GM12874 (cell line): ENCODE data around the gene STAG1.

Experiments
- TF ChIP-seq, protein P1 (sequence below): IDR thresholded peaks from 2 replicates; pipeline ENCODE4 v1.5.1; 2011; ENCODE audit warnings: low read depth, mild to moderate bottlenecking, control low read depth, low read length, moderate library complexity; ENCODE audit not compliant: insufficient read depth

Gene STAG1

DNA sequence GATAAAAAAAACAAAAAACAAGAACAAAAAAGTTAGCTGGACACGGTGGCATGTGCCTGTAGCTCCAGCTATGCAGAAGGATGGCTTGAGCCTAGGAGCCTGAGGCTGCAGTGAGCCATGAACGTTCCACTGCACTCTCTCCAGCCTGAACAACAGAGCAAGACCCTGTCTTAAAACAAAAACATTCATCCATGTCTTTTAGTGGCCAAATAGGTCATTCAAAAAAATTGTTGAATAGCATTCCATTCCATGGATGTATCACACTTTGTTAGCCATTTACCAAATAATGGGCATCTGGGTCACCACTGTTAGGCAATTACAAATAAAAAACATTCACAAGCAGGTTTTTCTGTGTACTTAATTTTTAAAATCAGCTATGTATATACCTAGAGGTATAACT, 139.7 kb downstream of the STAG1 start:
- TF ChIP-seq, protein P1, sequence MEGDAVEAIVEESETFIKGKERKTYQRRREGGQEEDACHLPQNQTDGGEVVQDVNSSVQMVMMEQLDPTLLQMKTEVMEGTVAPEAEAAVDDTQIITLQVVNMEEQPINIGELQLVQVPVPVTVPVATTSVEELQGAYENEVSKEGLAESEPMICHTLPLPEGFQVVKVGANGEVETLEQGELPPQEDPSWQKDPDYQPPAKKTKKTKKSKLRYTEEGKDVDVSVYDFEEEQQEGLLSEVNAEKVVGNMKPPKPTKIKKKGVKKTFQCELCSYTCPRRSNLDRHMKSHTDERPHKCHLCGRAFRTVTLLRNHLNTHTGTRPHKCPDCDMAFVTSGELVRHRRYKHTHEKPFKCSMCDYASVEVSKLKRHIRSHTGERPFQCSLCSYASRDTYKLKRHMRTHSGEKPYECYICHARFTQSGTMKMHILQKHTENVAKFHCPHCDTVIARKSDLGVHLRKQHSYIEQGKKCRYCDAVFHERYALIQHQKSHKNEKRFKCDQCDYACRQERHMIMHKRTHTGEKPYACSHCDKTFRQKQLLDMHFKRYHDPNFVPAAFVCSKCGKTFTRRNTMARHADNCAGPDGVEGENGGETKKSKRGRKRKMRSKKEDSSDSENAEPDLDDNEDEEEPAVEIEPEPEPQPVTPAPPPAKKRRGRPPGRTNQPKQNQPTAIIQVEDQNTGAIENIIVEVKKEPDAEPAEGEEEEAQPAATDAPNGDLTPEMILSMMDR: no peak

DNA sequence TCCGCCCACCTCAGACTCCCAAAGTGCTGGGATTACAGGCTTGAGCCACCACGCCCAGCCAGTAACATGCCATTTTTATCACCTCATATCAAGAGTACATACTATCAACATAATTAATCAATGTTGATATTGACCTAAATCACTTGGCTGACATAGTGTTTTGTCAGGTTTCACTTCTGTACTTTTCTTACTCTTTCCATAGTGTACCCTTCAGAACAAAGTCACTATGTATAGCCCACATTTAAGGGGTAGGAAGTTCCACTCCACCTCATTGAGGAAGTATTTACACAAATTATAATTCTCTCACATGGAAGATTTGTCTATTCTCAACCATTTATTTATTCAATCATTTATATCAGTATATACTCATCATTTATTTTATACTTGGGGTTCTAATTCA, 145.2 kb downstream of the STAG1 start:
- TF ChIP-seq, protein P1: no peak

- TF ChIP-seq, protein P1: no peak
Measured at GRCh38 chr3:136604961-136605360, 147.2 kb downstream of the STAG1 start.

DNA sequence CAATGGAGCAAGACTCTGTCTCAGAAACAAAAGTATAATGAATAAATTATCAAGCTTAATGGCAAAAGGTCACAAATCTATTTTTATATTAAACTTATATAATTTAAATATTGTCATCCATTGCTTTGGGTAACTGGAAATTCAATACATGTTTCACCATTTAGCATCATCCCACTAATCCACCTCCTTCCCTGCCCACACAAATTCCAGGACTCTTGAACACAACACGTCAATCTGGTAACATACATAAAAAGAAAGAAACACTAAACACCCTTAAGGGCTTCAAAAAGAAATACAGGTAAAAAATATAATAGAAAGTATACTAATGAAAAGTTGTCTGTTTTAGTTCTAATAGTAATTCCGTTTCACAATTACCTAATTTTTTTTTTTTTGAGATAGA, 149.4 kb downstream of the STAG1 start:
- TF ChIP-seq, protein P1: no peak

DNA sequence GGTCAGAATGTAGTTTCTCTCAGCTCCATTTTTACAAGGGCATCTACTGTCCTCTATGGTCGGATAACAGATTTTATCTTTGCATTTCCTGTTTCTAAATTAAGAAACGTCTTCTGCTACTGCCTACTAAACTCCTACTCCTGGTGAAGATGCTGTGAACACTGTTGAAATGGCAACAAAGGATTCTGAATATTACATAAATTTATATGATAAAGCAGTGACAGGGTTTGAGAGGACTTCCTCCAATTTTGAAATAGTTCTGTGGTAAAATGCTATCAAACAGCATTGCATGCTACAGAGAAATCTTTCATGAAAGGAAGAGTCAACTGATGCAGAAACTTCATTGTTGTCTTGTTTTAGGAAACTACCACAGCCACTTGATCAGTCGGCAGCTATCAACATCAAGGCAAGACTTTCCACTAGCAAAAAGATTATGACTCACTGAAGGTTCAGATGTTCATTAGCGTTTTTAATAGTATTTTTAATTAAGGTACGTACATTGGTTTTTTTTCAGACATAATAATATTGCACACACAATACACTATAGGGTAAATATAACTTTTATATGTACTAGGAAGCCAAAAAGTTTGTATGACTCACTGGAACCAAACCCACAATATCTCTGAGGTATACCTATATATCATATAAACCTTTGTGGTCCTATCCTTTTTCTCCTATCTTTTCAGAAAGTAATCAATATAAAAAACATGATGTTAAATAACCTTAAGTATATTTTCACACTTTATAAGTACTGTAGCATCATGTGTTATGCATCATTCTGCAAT, 156.1 kb downstream of the STAG1 start:
- TF ChIP-seq, protein P1: no peak

GRCh38 chr3:136586580-136586979, 165.6 kb downstream of the STAG1 start:
- TF ChIP-seq, protein P1: no peak

DNA sequence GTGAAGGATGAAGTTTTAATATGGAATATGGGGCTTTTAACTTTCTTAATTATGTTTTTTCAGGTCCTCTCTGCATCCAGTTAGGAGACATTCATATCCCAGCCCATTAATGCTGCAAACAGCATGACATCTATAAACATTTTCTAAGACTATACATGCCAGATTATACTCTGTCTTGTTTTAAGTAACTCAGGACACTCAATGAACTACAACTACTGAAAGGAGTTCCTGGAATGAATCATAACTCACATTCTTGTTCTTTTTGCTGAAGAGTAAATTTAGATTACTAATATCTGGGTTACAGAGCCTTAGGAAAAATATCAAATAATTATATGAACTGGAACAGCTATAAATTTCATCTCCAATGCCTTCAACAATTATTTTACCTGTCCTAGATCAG, 167.4 kb downstream of the STAG1 start:
- TF ChIP-seq, protein P1: no peak
